Testis (tissue), 3 donors: ENCODE data around the gene KIF6. TPM values are rescaled to one million over a fixed set of nuclear protein-coding genes. Genes with fewer than 3 reads are reported as not detected.
"Not testable (repeated sequence)": the region's sequence is repeated elsewhere in the genome, so short reads cannot be mapped to it uniquely, and the experiment has no call there.

Experiments
- DNase-seq: peaks from one replicate; pipeline ENCODE4 v3.0.0-alpha.2; 2019
- H3K27ac ChIP-seq, 2 donors: fragments of 200-600 bp; sonication (generic); one replicate each; pipeline ENCODE4 v1.5.1; 2019
- H3K27me3 ChIP-seq: fragments of 200-600 bp; sonication (generic); one replicate; pipeline ENCODE4 v1.5.1; 2019
- H3K36me3 ChIP-seq: fragments of 200-600 bp; sonication (generic); one replicate; pipeline ENCODE4 v1.5.1; 2017; ENCODE audit warnings: low read depth; ENCODE audit errors: missing control alignments
- H3K4me1 ChIP-seq: fragments of 200-600 bp; sonication (generic); one replicate; pipeline ENCODE4 v1.5.1; 2019
- H3K4me3 ChIP-seq, 2 donors: fragments of 200-600 bp; sonication (generic); one replicate each; pipeline ENCODE4 v1.5.1; 2017 to 2019
- H3K9me3 ChIP-seq: fragments of 200-600 bp; sonication (generic); one replicate; pipeline ENCODE4 v1.5.1; 2017
- CTCF ChIP-seq, 3 experiments: fragments of 450-650 bp in 2 of 3; fragments of 200-600 bp in 1 of 3; sonication (generic) in 1 of 3; IDR thresholded peaks; one replicate each; pipeline ENCODE4 v1.5.1; 2016 to 2019; ENCODE audit warnings: antibody characterized with exemption in 3 of 3, mild to moderate bottlenecking in 2 of 3, moderate library complexity in 1 of 3
- POLR2A ChIP-seq: fragments of 450-650 bp; IDR thresholded peaks from one replicate; pipeline ENCODE4 v1.6.1; 2017; ENCODE audit warnings: antibody characterized with exemption, mild to moderate bottlenecking, moderate library complexity
- WGBS, 2 donors: methylation state at CpG; one replicate each; pipeline ENCODE4 v1.1.5; 2018; 5-methylcytosine and 5-hydroxymethylcytosine counted together
- intact Hi-C: fragments of 100-400 bp; cut with DNase I; formaldehyde crosslinking; loops from one replicate; pipeline ENCODE4 v1.15.1; 2023; ENCODE audit warnings: low total_unique reads
- polyA plus RNA-seq: library from polyadenylated mRNA; stranded (reverse); fragments of 350-450 nt; fragmentation: Illumina TruSeq; extraction: RNeasy Lipid Tissue Mini Kit (QIAGEN cat#74804); gene quantifications from one replicate; pipeline ENCODE4 v1.2.3, GENCODE V29; 2014; ENCODE audit warnings: low read depth, low replicate concordance; ENCODE audit not compliant: insufficient read depth
- total RNA-seq, 2 donors: library from RNA; depleted of rRNA; stranded (reverse); fragments of >200 nt; gene quantifications; one replicate each; pipeline ENCODE4 v1.2.3, GENCODE V29; 2016

The KIF6 gene
- total and polyA plus RNA-seq, 3 donors from 2014 or later, result 4.2 to 12.0 (median 6.3) TPM

GRCh38 chr6:39484276-39484675 lies 240.9 kb downstream of the KIF6 start:
- H3K36me3 ChIP-seq, result no peaks in the 10 kb centered on the region
- no peak overlapping the region for H3K27ac ChIP-seq
- TF ChIP-seq POLR2A, result no peak
- no peak for TF ChIP-seq CTCF (IDR thresholded peaks at IDR 0.05)
- intact Hi-C loops, result no loop called here
- WGBS, 2 donors, result 88 to 93% methylated on average over 3 of the region's 3 CpGs
- no peak for DNase-seq
- H3K9me3 ChIP-seq, result no peaks in the 10 kb centered on the region
- H3K27me3 ChIP-seq, result no peaks in the 10 kb centered on the region
- H3K4me1 ChIP-seq, result no peaks in the 10 kb centered on the region
- no peak overlapping the region for H3K4me3 ChIP-seq

- H3K4me3 ChIP-seq, H3K9me3 ChIP-seq, H3K27ac ChIP-seq, DNase-seq, intact Hi-C loops, H3K4me1 ChIP-seq, H3K36me3 ChIP-seq, H3K27me3 ChIP-seq: not testable (repeated sequence)
- 90 to 96% methylated on average over 1 of the region's 1 CpG for WGBS, 2 donors
Measured at GRCh38 chr6:39479819-39480218, 245.4 kb downstream of the KIF6 start.

GRCh38 chr6:39476670-39477069 lies 248.5 kb downstream of the KIF6 start:
- TF ChIP-seq CTCF (IDR thresholded peaks at IDR 0.05) (no peak), POLR2A (no peak)
- WGBS, 2 donors, result 89 to 96% methylated on average over 1 of the region's 1 CpG
- Histone ChIP-seq H3K27me3 (no peaks in the 10 kb centered on the region), H3K27ac (no peak overlapping the region), H3K9me3 (no peaks in the 10 kb centered on the region), H3K36me3 (no peaks in the 10 kb centered on the region), H3K4me1 (no peaks in the 10 kb centered on the region), H3K4me3 (no peak overlapping the region)
- intact Hi-C loops, result no loop called here
- DNase-seq, result no peak

- DNase-seq, result no peak
- Histone ChIP-seq H3K27me3 (no peaks in the 10 kb centered on the region), H3K9me3 (no peaks in the 10 kb centered on the region), H3K4me3 (no peak overlapping the region), H3K36me3 (no peaks in the 10 kb centered on the region), H3K27ac (no peak overlapping the region), H3K4me1 (no peaks in the 10 kb centered on the region)
- TF ChIP-seq POLR2A (no peak), CTCF (IDR thresholded peaks at IDR 0.05) (no peak)
- intact Hi-C loops, result no loop called here
- WGBS, 2 donors, result 97 to 100% methylated on average over 1 of the region's 1 CpG
Measured at GRCh38 chr6:39476151-39476550, 249.1 kb downstream of the KIF6 start.

GRCh38 chr6:39471954-39472659 lies 253.1 kb downstream of the KIF6 start:
- intact Hi-C loops, result no loop called here
- H3K4me1 ChIP-seq, result no peaks in the 10 kb centered on the region
- no peaks in the 10 kb centered on the region for H3K9me3 ChIP-seq
- no peak overlapping the region for H3K4me3 ChIP-seq
- TF ChIP-seq POLR2A (no peak), CTCF (IDR thresholded peaks at IDR 0.05) (no peak)
- H3K36me3 ChIP-seq, result no peaks in the 10 kb centered on the region
- DNase-seq, result no peak
- 74 to 79% methylated on average over 5 of the region's 5 CpGs for WGBS, 2 donors
- H3K27me3 ChIP-seq, result no peaks in the 10 kb centered on the region
- H3K27ac ChIP-seq, result no peak overlapping the region
